GM12801 (cell line): ENCODE measurements around the gene SLK.

Experiments
- CTCF ChIP-seq: IDR thresholded peaks from one replicate; pipeline ENCODE4 v1.5.1; 2011; ENCODE audit warnings: control low read depth; ENCODE audit not compliant: insufficient read length; ENCODE audit errors: extremely low read depth

SLK gene

GRCh38 chr10:103931603-103932002 is 35.3 kb upstream of the SLK start:
- TF ChIP-seq CTCF, result no peak

GRCh38 chr10:103932271-103932670 is 34.7 kb upstream of the SLK start:
- TF ChIP-seq CTCF, result no peak

- no peak for TF ChIP-seq CTCF
Measured at GRCh38 chr10:103932971-103933370, 34.0 kb upstream of the SLK start.

- TF ChIP-seq CTCF, result no peak
Measured at GRCh38 chr10:103933557-103934121, 33.3 kb upstream of the SLK start.

- TF ChIP-seq CTCF, result no peak
Measured at GRCh38 chr10:103934308-103934707, 32.6 kb upstream of the SLK start.

- TF ChIP-seq CTCF, result no peak
Measured at GRCh38 chr10:103936022-103936421, 30.9 kb upstream of the SLK start.

GRCh38 chr10:103939522-103939921 is 27.4 kb upstream of the SLK start:
- TF ChIP-seq CTCF, result no peak
